ENCODE measurements around the gene KRTAP17-1. TPM values are rescaled to one million over a fixed set of nuclear protein-coding genes. Genes with fewer than 3 reads are reported as not detected.

The KRTAP17-1 gene
- total RNA-seq, 1 experiment from 2014 or later, result not detected

DNA sequence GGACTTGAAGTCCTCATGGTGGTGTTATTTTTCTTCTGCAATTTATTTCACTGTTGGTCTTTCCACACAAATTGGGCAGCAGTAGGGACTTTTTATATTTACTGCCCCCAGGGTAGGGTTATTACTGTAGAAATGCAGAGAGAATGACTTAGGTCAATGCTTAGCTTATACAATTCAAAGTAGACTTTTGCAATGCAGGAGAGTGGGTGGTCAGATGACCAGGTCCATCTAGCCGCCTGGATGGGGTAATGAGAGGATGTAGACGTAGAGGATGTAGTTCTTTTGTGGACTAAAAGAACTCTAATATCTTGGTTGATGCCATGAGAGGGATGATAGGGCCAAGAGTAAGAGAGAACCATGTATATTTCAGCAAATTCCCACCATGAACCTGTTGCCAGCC is 2.7 kb upstream of the KRTAP17-1 start:
- CTCF ChIA-PET, result no interaction called here
- Histone ChIP-seq H3K4me3 (ENCODE audit: low read depth in 2 of 2, low read length in 2 of 2) (no peak overlapping the region), H3K4me1 (ENCODE audit: control insufficient read depth, insufficient read depth, low read length) (no peaks in the 10 kb centered on the region), H3K27ac (ENCODE audit: low read length) (no peak overlapping the region), H3K27me3 (ENCODE audit: control insufficient read depth, insufficient read depth, low read length) (no peaks in the 10 kb centered on the region), H3K36me3 (ENCODE audit: control insufficient read depth, insufficient read depth, low read length) (no peaks in the 10 kb centered on the region), H3K9me3 (ENCODE audit: control insufficient read depth, insufficient read depth, low read depth, low read length) (0 out of 2 replicates have a peak, but pooled peaks cover 2% of the 10 kb centered on the region)
- DNase-seq (ENCODE audit: low read depth, low spot score) (no peak), ATAC-seq (no peak)
- in situ Hi-C loops (cut with HindIII; ENCODE audit: low pct_unique_long_range_greater_than_20kb, low sequenced_read_pairs) (no loop called here), intact Hi-C loops (cut with micrococcal nuclease; ENCODE audit: unreplicated experiment) (no loop called here)
- BruUV-seq (replicated peaks), result no TSS peak
- POLR2A ChIA-PET, result no interaction called here
- TF ChIP-seq POLR2AphosphoS5 (IDR thresholded peaks at IDR 0.05; ENCODE audit: low read depth, low read length) (no peak), TCF7L2 (IDR thresholded peaks at IDR 0.05; ENCODE audit: low read depth, low read length) (no peak), CTCF (IDR thresholded peaks at IDR 0.05) (no peak), REST (IDR thresholded peaks at IDR 0.05; ENCODE audit: insufficient read depth in 1 of 2, low read depth in 2 of 2, low read length in 1 of 2) (no peak), SIN3A (IDR thresholded peaks at IDR 0.05; ENCODE audit: borderline replicate concordance, insufficient read depth, low read depth, low read length) (no peak)

- ATAC-seq, result no peak
- ChIA-PET POLR2A (no interaction called here), CTCF (no interaction called here)
- Histone ChIP-seq H3K4me1 (ENCODE audit: control insufficient read depth, insufficient read depth, low read length) (no peaks in the 10 kb centered on the region), H3K27ac (ENCODE audit: low read length) (no peak overlapping the region), H3K9me3 (ENCODE audit: control insufficient read depth, insufficient read depth, low read depth, low read length) (0 out of 2 replicates have a peak, but pooled peaks cover 2% of the 10 kb centered on the region), H3K36me3 (ENCODE audit: control insufficient read depth, insufficient read depth, low read length) (no peaks in the 10 kb centered on the region), H3K27me3 (ENCODE audit: control insufficient read depth, insufficient read depth, low read length) (0 out of 2 replicates have a peak, but pooled peaks cover 3% of the 10 kb centered on the region), H3K4me3 (ENCODE audit: low read depth in 2 of 2, low read length in 2 of 2) (no peak overlapping the region)
- no peak for TF ChIP-seq POLR2AphosphoS5 (IDR thresholded peaks at IDR 0.05; ENCODE audit: low read depth, low read length)
- DNase-seq (ENCODE audit: low read depth, low spot score), result no peak
- no TSS peak for BruUV-seq (replicated peaks)
- intact Hi-C loops (cut with micrococcal nuclease; ENCODE audit: unreplicated experiment), result no loop called here
- in situ Hi-C loops (cut with HindIII; ENCODE audit: low pct_unique_long_range_greater_than_20kb, low sequenced_read_pairs), result no loop called here
These were observed 420 bp upstream of the KRTAP17-1 start for GRCh38 chr17:41315814-41316445.

GRCh38 chr17:41311111-41311510 is 4.4 kb downstream of the KRTAP17-1 start:
- no peaks in the 10 kb centered on the region for H3K9me3 ChIP-seq (ENCODE audit: control insufficient read depth, insufficient read depth, low read depth, low read length)
- ChIA-PET CTCF (no interaction called here), POLR2A (no interaction called here)
- H3K4me3 ChIP-seq (ENCODE audit: low read depth in 2 of 2, low read length in 2 of 2), result no peak overlapping the region
- no peak for TF ChIP-seq POLR2AphosphoS5 (IDR thresholded peaks at IDR 0.05; ENCODE audit: low read depth, low read length)
- no peak for TF ChIP-seq REST (IDR thresholded peaks at IDR 0.05; ENCODE audit: insufficient read depth in 1 of 2, low read depth in 2 of 2, low read length in 1 of 2)
- no peak for TF ChIP-seq CTCF (IDR thresholded peaks at IDR 0.05)
- no peak for TF ChIP-seq SIN3A (IDR thresholded peaks at IDR 0.05; ENCODE audit: borderline replicate concordance, insufficient read depth, low read depth, low read length)
- TF ChIP-seq TCF7L2 (IDR thresholded peaks at IDR 0.05; ENCODE audit: low read depth, low read length), result no peak
- BruUV-seq (replicated peaks), result no TSS peak
- ATAC-seq, result no peak
- no peak overlapping the region for H3K27ac ChIP-seq (ENCODE audit: low read length)
- intact Hi-C loops (cut with micrococcal nuclease; ENCODE audit: unreplicated experiment), result no loop called here
- H3K27me3 ChIP-seq (ENCODE audit: control insufficient read depth, insufficient read depth, low read length), result 0 out of 2 replicates have a peak, but pooled peaks cover 3% of the 10 kb centered on the region
- H3K36me3 ChIP-seq (ENCODE audit: control insufficient read depth, insufficient read depth, low read length), result no peaks in the 10 kb centered on the region
- no peaks in the 10 kb centered on the region for H3K4me1 ChIP-seq (ENCODE audit: control insufficient read depth, insufficient read depth, low read length)
- in situ Hi-C loops (cut with HindIII; ENCODE audit: low pct_unique_long_range_greater_than_20kb, low sequenced_read_pairs), result no loop called here
- no peak for DNase-seq (ENCODE audit: low read depth, low spot score)

Data from Panc1 (cell line).